ENCODE measurements around the gene S1PR4.
"Not testable (repeated sequence)": the region's sequence is repeated elsewhere in the genome, so short reads cannot be mapped to it uniquely, and the experiment has no call there.

The S1PR4 gene

GRCh38 chr19:3194106-3195087 is 15.8 kb downstream of the S1PR4 start:
- no peak for DNase-seq (ENCODE audit: low read depth)

DNA sequence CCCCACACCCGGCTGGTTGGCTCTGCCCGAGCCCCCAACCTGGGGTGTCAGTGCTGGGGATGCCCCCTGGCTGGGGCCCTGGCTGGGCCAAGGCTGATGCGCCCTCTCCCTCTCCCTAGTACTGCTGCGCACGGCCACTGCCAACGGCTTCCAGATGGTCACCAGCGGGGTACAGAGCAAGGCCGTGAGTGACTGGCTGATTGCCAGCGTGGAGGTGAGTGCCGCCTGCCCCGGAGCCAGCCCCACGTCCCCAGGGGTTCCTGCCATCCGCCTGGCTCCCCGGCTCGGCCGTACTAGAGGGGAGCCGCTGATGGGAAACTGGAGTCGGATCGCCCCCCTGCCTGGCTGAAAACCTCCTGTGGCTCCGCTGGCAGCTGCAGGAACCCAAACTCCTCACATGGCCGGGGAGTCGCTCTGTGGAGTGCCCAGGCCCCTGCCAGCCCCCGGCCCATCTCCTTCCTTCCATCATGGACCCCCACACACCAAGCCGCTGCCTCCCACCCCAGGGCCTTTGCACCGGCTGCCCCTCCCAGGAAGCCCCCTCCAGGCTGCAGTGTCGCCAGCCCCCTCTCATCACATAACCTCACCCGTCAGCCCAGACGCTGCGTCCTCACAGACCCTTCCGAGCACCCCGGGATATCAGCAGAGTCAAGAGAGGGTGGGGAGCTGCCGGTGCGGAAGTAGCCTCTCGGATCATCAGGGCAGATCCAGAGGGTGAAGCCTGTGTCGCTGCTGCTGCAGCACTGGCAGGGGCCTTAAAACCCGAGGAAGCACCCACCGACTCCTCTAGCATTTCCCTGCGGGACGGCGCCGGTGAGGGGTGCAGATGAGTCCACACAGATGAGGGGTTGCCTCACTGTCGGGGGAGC is 17.7 kb downstream of the S1PR4 start:
- DNase-seq (ENCODE audit: low read depth) = no peak

GRCh38 chr19:3196933-3197205 is 18.3 kb downstream of the S1PR4 start:
- DNase-seq (ENCODE audit: low read depth) = no peak

DNA sequence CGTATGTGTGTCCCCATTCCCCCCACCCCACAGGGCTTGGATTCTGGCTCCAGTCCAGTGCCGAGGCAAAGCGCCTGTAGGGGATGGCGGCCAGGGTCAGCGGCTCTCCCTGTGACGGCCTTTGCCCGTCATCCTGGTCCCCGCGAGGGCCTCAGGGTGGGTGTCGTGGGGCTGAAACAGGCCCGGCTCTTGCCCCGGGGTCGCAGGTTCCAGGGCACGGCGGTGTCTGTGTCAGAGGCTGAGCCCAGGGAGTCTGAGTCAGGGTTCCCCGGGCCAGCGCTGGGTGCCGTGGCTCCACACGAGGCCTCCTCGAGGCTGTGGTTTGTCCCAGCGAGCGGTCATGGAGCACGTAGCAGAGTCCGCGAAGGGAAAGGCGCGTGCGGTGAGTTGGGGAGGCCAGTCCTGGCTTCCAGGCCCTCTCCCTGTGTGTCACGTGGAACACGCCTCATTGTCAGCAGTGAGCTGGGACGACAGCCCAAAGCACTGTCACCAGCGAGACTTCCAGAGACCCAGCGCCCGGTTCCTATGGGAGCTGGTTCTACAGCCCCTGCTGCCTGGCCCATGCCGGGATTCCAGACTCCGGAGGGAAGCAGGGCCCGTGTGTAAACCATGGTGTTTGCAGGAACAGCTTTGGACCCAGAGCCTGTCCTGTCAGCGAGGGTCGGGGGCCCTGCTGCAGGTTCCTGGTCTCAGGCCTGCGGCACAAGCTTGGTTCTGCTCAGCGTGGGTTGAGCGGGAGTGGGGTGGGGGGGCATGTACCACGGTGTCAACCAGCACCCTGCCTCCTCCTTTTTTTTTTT is 20.5 kb downstream of the S1PR4 start:
- no peak for DNase-seq (ENCODE audit: low read depth)

DNA sequence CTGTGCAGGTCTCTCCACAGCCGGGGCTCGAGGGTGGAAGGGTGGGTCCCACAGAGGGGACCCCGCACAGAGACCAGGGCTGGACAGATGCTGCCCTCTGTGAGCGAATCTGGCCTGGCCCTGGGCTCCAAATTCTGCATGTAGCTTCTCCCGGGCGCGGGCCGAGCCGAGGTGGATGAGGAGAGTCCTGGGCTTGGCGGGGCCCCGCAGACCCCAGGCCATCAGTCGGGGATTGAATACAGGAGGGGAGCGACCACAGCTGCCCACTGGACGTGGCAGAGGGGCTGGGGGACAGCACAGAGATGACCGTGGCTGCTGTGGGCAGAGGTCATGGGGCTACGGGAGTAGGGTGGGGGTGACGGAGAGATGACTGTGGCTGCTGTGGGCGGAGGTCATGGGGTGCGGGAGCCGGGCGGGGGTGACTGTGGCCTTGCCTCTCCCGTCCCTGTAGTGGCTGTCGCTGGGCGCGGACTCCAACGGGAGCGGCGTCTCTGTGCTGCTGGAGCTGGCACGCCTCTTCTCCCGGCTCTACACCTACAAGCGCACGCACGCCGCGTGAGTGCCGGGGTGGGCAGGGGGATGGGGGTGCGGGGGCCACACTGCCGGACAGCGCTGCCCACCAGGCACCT is 22.6 kb downstream of the S1PR4 start:
- DNase-seq (ENCODE audit: low read depth) = no peak

- no peak for DNase-seq (ENCODE audit: low read depth)
These were observed 23.3 kb downstream of the S1PR4 start for GRCh38 chr19:3201911-3202310.

DNA sequence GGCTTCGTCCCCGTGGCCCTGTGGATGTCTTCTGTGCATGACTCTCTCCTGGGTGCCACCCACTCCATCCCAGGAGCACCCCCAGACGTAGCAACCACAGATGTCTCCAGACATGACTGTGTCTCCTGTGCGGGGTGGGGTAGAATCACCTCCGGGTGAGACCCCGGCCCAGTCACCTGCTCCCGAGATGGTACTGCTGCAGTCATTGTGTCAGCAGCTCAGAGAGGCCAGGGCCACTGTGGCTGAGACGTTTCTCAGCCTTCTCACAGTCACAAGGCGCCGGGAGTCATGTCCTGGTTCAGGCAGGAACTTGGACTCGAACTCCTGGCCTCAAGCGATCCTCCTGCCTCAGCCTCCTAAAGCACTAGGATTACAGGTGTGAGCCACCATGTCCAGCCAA is 23.8 kb downstream of the S1PR4 start:
- DNase-seq (ENCODE audit: low read depth) = no peak

GRCh38 chr19:3202895-3203294 is 24.3 kb downstream of the S1PR4 start:
- DNase-seq (ENCODE audit: low read depth) = not testable (repeated sequence)

- no peak for DNase-seq (ENCODE audit: low read depth)
These were observed 25.5 kb downstream of the S1PR4 start for GRCh38 chr19:3203805-3204645.

- no peak for DNase-seq (ENCODE audit: low read depth)
These were observed 26.2 kb downstream of the S1PR4 start for GRCh38 chr19:3204646-3205275.

GRCh38 chr19:3206216-3206953 is 27.8 kb downstream of the S1PR4 start:
- DNase-seq (ENCODE audit: low read depth) = no peak

DNA sequence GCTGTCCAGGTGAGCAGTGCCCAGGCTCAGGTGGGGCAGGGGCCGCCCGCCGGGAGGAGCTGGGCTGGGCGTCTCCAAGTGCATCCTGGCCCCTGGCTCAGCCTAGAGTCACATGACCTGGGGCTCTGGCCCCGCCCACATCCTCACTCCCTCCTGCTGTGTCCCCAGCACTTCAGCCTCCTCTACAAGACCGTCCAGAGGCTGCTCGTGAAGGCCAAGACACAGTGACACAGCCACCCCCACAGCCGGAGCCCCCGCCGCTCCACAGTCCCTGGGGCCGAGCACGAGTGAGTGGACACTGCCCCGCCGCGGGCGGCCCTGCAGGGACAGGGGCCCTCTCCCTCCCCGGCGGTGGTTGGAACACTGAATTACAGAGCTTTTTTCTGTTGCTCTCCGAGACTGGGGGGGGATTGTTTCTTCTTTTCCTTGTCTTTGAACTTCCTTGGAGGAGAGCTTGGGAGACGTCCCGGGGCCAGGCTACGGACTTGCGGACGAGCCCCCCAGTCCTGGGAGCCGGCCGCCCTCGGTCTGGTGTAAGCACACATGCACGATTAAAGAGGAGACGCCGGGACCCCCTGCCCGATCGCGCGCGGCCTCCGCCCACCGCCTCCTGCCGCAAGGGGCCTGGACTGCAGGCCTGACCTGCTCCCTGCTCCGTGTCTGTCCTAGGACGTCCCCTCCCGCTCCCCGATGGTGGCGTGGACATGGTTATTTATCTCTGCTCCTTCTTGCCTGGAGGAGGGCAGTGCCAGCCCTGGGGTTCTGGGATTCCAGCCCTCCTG is 29.1 kb downstream of the S1PR4 start:
- DNase-seq (ENCODE audit: low read depth) = no peak

- DNase-seq (ENCODE audit: low read depth) = no peak
These were observed 30.0 kb downstream of the S1PR4 start for GRCh38 chr19:3208317-3209207.

- DNase-seq (ENCODE audit: low read depth) = no peak
These were observed 31.9 kb downstream of the S1PR4 start for GRCh38 chr19:3210347-3211017.

GRCh38 chr19:3211191-3211590 is 32.6 kb downstream of the S1PR4 start:
- DNase-seq (ENCODE audit: low read depth) = no peak

GRCh38 chr19:3213159-3213558 is 34.6 kb downstream of the S1PR4 start:
- no peak for DNase-seq (ENCODE audit: low read depth)

GRCh38 chr19:3216874-3217273 is 38.3 kb downstream of the S1PR4 start:
- DNase-seq (ENCODE audit: low read depth) = no peak

All from fibroblast of gingiva (primary cell).